Activated naive CD4-positive, alpha-beta T cell treated with Interleukin-2 at 50 U/mL for 16 hours (primary cell): Measurements from ENCODE around the gene SYPL1.

Source experiments
- DNase-seq: peaks from one replicate; pipeline ENCODE4 v3.0.0-alpha.2; 2020

SYPL1 gene

DNA sequence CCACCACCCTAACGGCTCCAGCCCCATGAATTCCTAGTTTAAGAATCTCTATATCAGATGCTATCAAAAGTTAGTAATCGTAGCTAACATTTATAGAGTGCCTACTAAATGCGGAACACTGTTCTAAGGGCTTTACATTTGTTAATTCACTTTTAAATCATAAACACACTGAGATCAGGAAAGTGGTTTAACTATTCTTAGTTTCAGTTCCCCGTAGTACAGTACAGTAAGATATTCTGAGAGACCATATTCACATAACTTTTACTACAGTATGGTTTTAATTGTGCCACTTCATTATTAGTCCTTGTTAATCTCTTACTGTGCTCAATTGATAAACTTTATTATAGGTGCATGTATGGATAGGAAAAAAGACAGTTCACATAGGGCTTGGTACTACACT is 22.5 kb downstream of the SYPL1 start:
- no peak for DNase-seq

DNA sequence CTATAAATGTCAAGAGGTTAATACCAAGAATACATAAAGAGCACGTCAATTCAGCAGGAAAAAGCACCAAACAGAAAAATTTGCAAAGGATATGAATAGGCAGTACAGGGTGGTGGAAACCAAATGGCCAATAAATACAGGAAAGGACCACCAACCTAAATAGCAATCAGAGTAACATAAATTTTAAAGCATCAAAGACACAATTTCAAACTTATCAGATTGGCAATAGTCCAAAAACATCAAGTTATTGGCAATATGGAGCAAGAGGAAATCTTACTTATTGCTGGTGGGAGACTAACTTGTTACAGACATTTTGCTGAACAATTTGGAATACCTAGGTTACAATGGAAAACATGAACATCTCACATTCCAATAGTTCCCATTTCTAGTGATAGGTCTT is 24.1 kb downstream of the SYPL1 start:
- DNase-seq = no peak

DNA sequence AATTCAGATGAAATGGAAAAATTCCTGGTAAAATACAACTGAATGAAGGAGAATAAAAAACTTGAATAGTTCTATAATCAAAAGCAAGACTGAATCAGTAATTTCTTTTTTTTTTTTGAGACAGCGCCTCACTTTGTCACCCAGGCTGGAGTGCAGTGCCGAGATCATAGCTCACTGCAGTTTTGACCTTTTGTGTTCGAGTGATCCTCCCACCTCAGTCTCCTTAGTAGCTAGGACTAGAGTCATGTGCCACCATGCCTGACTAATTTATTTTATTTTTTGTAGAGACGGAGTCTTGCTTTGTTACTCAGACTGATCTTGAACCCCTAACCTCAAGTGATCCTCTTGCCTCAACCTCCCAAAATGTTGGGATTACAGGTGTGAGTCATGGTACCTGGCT is 26.1 kb downstream of the SYPL1 start:
- no peak for DNase-seq

DNA sequence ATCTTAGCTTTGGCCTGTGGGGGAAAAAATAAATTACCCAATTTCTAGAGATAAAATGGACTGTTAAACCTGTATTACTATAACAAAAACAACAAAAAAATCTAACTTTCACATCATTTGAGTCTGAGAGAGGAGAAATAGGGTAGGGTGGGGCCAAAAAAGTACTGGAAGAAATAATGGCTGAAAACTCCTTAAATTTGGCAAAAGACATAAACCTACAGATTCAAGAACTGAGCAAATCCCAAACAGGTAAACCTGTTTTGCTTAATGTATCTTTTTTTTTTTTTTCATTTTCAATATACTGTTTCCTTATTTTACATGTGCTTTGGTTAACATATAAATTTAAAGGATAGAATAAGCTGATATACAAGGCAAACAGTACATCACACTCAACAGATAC is 27.1 kb downstream of the SYPL1 start:
- DNase-seq = no peak

DNA sequence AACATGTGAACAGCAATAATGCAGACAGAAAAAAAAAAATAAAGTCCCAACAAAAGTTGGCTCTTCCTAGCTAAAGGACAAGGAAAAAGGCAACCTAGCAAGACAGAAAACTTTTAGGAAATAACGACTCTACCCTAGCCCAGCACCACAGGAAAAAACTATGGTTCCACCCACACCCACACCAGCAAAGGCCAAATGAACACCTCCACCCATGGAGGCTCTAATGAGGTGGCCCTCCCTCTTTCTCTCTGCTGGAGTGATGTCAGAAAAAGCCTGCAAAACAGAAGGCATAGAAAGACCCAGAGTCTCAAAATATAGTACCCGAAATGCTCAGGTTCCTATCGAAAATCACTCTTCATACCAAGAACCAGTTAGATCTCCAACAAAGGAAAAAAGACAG is 28.4 kb downstream of the SYPL1 start:
- no peak for DNase-seq

DNA sequence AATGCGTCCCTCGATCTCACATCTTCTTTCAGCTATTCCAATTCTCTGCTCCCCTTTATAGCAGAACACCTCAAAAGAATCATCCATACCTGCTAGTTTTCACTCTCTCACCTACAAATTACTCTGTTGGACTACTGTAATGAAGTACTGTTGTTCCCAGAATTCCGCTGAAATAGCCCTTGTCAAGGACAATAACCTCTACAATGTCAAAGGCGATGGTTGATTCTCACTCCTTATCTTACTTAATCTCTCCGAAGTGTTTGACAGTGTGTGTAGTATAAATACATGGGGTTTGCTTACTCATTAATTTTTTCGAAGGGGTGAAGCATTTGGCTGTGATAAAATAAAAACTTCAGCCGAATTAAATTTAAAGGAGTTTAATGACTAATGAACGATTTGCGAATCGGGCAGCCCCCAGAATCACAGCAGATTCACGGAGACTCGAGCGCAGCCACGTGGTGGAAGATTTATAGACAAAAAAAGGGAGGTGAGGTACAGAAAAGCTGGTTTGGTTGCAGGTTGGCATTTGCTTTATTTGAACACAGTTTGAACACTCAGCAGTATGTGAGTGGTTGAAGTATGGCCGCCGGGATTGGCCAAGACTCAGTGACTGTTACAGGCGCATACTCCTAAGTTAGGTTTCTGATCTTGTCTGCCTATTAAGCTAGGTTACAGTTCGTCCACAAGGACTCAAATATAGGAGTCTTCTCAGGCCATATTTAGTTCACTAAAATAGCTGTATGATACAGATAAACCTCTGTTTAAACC is 29.8 kb downstream of the SYPL1 start:
- DNase-seq = no peak

DNA sequence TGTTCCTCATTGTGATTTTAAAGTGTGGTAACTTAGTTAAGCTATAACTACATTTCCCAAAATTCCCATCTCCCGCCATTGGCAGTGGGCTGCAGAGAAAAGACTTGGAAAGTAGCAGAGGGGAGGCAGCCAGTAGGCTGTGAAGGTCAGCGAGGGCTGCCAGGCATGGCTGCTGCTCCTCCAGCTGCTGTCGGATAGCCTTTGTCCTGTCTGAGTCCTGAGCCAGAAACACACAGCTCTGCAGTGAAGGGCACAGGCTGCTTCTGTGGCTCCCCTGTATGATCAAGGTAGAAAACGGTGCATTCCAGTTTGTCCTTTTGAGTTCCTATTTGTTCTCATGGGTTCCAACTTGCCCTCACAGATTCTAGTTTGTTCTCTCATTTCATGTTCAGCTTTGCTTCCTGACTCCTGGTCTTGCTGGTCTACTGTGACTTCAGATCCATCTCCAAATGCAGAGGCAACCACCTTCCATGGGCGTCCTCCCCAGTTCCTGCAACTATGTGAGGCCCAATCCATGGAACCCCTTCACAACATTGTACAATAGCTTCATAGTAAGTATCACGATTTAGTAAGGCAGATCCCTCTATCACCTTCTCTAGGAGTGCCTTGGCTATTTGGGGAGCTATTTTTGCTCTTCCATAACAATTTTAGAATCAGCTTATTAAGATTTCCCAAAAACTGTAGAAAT is 31.7 kb downstream of the SYPL1 start:
- no peak for DNase-seq

DNA sequence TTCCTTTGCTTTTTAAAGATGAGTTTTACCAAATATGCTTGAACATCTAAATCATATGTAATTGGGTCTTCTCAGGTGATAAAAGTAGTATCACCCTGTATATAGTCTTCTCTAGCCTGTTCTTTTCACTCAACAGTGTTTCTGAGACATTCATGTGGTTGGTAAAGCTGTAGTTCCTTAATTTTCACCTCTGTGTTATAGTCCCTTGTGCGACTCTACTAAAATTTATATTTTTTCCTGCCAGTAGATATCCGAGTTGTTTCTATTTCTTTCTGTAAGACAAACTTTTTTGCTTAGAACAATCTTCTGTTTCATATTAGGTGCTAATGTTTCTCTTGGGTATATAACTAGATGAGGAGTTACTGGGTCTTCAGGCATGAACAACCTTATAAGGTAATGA is 35.6 kb downstream of the SYPL1 start:
- DNase-seq = no peak

DNA sequence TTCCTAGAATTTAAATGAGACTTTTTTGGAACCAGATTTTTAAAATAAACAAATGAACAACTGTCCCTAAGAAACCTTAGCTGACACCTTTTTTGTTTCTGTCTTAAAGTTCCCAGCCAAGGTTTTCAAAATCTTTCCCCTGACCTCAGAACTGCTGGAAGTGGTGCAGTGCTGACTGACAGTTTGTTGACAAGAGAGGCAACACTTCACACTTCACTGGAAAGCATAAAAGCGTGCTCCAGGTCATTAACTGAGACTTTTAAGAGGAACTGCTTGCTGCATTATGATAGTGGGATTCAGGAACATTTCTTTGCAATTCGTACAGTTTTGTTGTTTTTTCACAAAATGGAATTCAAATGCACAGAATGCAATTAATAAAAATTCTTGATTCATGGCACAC is 36.2 kb downstream of the SYPL1 start:
- no peak for DNase-seq

DNA sequence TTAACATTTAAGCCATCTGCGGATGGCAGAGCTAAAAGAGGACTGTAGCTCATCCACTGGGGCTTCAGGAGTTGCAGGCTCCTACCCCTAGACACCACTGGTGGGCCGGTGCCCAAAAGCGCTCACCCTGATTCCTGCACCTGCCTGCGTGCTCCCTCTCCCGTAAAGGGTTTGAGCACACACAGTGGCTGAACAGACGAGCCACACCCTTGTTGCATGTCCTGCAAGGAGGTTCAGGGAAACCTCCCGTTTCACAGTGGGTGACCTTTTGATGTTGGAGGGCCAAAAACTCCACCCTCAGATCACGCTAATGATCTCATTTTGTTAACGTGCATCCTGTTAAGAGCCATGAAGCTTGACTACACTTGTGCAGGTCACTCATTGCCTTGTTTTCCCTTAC is 37.9 kb downstream of the SYPL1 start:
- DNase-seq = no peak

DNA sequence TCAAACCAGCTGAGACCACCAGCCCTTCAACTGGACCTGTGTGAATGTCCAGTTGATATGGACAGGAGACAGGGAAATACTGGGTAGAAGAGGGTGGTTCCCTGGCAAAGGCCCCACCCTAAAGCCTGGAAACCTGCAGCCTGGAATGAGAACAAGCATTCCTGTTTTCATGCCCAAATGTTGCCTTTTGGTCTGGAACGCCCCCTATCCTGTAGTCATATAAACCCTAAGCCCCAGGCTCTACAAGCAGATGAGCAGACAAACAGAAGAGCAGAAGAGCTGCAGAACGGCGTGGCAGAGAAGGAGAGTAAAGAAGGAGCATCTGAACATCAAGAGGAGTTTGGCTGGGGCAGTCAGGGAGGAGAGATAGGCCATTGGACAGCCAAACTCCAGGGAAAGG is 38.4 kb downstream of the SYPL1 start:
- no peak for DNase-seq

DNA sequence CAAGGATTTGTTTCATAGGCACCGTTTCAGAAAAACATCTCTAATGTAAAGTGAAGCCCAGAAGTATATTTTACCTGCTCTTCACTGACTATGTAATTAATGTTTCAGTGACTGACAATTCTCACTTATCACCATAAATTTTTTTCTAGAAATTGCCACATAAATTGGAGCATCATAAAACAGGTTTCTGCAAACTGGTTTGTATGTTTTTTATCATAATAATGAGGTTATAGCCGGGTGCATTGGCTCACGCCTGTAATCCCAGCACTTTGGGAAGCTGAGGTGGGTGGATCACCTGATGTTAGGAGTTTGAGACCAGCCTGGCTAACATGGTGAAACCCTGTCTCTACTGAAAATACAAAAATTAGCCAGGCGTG is 39.4 kb downstream of the SYPL1 start:
- DNase-seq = no peak

DNA sequence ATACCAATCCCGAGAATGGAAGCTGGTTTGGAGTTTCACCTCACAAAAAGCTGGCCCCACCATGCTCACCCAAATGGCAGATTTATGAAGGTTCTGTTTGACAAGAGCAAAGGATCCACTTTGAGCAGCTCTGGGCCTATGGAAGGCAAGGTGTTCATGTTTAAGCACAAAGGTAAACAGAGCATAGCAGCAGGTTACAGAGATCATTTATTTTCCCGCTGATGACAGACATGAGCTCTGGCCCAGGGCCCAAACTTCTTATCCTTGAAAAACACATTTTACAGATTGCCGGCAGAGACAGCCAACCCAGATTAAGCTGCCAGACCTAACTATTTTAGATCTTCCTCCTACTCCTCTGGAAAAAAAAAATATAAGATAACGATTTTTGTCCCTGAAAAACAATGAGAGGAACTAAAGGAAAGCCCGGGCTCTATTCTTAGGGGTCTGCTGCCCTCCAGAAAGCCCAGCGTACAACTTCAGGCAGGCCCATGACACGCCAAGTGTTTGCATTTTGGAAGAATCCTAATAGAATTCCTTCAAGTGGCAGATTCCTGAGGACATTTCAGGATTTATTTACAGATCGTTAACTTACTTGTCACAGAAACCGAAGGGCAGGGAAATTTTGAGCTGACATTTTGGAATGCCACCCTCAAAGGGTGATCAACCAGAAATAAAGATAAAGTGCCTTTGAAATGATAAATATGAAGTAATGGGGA is 40.0 kb downstream of the SYPL1 start:
- DNase-seq = no peak

DNA sequence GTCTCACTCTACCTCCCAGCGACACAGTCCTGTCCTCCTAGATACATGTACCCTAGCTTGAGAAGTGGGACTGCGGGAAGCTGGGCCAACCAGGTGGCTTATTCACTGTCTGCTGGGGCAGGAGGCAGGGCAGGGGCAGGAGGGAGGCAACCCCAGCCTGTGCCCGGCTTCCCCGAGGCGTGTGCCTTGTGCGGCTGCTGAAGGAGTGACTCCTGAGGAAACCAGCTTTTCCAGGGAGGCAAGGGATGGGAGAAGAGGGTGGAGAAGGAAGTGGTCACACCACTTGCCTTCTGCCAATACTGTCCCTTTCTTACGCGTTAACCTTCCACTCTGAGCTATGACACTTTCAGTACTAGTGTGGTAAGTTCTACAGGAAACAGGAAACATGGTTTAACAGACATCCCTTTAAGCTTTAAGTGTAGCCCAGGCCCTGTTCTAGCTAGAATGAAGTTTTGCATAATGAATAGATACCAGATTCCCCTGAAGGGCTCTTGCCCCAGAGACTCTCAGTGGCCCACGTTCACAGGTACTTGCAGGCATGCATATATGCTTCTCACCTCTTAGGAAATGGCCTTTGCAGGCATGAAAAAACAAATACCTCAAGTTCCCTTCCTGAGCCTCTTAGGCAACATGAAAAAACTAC is 40.6 kb downstream of the SYPL1 start:
- peak; percentile 22 for DNase-seq

DNA sequence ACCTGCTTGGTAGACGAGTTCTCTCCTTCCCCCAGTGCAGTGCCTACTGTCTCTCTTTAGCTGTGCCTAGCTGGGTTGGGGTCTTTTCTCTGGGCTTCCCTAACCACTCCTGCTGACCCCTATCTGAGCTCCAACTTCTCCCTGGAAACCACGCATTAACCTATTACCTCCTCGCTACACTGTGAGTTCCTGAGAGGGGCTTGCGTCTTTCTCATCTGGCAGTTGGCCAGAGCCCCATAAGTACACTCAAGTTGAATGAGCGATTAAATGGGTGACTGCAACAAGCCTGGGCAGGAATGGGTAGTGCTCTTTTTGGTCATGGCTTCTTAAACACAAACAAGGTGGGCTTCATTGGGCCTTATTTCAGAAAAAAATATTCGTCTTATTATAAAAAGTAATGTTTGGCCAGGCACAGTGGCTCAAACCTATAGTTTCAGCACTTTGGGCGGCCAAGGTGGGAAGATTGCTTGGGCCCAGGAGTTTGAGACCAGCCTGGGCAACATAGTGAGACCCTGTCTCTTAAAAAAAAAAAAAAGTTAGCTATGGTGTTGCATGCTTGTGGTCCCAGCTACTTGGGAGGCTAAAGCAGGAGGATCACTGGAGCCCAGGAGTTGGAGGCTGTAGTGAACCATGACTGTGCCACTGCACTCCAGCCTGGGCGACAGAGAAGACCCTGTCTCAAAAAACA is 41.4 kb downstream of the SYPL1 start:
- DNase-seq = no peak

DNA sequence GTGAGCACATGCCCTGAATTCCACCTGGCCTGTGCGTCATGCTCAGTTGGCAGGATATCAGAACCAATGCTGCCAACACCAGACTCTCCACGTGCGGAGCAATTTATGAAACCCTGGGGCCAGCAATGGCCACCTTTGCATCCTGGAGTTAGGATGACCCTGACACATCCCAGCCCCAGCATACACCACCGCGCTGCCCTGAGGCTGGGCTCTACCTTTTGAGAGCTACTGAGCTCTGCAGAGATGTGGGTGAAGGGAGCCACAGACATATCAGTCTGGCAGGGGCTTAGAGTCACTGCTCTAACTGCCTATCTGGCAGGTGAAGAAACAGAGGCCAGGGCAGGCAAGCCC is 41.9 kb downstream of the SYPL1 start:
- no peak for DNase-seq

DNA sequence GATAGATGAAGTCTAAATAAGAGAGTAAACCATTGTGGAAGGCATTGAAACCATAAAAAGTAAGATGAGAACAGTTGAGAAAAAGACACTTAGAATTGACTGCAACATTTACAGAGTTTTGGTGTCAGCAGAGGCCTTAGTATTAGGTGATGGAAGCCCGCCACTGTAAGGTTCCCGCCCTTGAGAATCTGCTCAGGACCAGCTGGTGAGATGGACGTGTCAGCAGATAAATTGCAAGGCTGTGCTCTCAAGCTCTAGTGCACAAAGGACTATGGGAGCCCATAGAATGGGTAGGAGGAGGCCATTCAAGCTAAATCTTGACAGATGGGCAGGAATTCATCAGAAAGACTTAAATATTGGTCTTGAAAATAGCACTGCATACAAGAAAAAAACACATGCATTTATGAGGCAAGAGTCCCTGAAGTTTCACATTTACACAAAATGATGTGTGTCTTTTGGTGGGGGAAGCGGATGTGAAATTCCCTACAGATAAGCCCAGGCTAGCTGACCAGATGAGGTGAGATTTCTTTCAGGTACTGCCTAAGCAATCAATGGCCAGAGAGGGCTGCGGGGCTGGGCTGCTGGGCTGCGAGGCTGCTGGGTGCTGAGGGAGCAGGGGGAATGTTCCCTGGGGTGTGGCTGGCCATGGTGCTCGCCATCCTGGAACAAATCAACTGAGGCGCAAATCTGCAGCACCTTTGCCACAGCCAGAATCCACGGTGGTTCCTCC is 42.5 kb downstream of the SYPL1 start:
- DNase-seq = no peak

DNA sequence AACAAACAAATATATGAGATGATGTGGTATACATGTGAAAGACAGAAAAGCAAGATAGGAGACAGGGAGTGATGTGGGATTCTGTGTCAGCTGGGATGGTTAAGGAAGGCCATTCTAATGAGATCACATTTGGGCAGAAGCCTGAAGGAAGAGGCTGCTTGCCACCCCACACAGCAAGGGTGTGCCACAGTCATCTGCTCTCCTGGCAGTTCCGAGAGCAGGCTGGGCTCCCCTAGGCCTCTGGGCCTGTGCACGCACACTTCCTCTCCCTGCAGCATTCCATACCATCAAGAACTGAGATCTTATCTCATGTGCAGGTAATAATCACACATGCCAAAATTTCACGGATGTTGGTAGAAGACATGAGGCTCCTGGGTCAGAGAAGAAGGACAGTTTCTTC is 43.1 kb downstream of the SYPL1 start:
- DNase-seq = no peak

DNA sequence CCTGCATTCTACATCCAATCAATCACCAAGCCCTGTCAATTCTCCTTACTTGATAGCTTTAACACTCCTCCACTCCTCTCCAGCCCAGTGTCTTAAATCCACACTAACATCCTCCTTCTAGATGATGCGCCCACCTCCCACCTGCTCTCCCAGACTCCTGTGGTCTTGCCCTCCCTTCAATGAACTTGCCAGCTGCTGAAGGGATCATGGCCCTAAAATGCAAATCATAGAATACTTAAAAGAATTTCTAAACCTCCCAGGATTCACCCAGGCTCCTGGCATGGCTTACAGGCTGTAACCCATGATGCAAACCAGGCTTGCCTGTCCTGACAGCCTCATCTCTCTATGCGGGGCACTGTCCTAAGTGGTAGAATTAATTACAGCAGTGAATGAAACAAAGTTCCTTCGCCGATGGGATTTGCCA is 43.6 kb downstream of the SYPL1 start:
- DNase-seq = no peak

DNA sequence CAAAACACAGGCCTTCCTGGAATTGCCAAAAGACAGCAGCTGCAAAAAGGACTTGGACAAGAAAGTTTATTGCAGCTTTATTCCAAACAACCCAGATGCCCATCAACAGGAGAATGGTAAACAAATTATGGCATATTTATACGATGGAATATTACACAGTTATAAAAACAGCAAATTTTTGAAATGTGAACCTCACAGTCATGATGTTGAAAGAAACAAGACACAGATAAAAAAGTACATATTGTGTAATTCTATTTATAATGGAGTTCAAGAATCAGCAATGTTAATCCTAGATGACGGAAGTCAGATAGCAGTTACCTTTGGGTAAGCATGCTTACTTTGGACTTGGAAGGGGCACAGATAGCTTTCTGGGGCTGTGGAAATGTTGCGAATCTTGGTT is 44.4 kb downstream of the SYPL1 start:
- no peak for DNase-seq

DNA sequence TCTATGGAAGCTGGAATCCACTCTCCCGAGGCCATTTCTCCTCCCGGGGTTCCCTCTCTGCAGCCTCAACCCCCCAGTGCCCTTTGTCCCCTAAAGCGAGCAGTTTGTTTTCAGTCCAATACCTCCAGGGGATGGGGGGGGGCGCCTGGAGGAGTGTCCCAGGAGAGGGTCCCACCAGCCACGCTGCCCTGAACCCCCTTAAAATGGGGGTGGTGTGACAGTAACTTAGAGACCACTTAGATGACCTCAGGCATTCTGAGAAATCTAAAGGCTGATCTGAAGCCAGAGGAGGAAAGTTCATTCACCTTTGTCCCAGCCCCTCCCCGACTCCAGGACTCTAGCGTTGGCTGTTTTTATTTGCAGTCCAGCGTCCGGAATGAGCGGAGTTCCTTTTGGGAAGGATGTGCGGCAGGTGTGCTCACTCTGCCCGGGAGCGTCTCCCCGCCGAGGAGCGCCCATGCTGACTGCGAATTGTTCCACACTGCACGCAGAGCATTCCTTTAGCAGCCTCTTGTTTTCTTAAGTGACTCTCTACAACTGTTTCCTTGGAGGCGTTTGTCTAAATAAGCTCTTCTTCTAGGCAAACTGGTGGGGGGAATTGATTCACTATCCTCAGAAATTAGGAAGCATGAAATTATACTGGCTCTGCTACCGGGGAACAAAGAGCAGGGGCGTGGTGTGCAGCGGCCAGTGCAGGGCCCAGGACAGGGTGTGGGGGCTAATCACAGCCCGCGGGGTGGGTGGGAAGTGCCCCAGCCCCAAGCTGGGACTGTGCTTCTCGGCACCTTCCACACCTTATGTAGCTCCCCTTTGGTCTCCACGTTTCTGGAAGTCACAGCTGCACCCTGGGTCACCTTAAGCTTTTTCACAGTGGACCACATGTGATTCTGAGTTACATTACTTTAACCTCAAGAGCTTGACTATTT is 46.3 kb downstream of the SYPL1 start:
- no peak for DNase-seq
